GM19193 (cell line): ENCODE data around the gene GPRIN1.

Source experiments
- POLR2A ChIP-seq: IDR thresholded peaks from 4 replicates; pipeline ENCODE4 v1.6.1; 2011; ENCODE audit not compliant: insufficient read depth, insufficient read length; ENCODE audit errors: extremely low read depth

Gene GPRIN1

GRCh38 chr5:176646049-176646706 is 36.2 kb upstream of the GPRIN1 start:
- no peak for TF ChIP-seq POLR2A

GRCh38 chr5:176644878-176645670 is 35.1 kb upstream of the GPRIN1 start:
- TF ChIP-seq POLR2A, result no peak

DNA sequence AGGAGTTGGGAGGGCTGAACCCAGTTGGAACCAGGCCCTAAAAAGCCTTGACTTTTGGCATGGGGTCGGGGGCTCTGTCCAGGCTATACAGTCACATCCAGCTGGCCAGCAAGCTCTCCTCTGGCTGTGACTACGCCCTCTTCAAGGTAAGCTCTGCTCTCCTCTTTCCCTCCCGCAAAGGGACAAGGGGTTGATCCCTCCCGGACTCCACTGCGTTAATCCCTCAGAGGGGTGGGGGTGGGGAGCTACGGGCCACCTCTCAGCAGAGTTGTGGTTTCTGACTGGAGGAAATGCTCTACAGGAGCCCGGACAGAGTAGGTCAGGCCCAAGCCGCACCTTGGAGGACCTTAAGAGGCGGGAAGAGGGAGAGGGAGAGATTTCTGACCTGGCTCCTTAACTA is 34.3 kb upstream of the GPRIN1 start:
- no peak for TF ChIP-seq POLR2A

- TF ChIP-seq POLR2A, result no peak
Measured at GRCh38 chr5:176643491-176644219, 33.7 kb upstream of the GPRIN1 start.

- no peak for TF ChIP-seq POLR2A
Measured at GRCh38 chr5:176642675-176643490, 32.9 kb upstream of the GPRIN1 start.

GRCh38 chr5:176640616-176641015 is 30.7 kb upstream of the GPRIN1 start:
- TF ChIP-seq POLR2A, result no peak

DNA sequence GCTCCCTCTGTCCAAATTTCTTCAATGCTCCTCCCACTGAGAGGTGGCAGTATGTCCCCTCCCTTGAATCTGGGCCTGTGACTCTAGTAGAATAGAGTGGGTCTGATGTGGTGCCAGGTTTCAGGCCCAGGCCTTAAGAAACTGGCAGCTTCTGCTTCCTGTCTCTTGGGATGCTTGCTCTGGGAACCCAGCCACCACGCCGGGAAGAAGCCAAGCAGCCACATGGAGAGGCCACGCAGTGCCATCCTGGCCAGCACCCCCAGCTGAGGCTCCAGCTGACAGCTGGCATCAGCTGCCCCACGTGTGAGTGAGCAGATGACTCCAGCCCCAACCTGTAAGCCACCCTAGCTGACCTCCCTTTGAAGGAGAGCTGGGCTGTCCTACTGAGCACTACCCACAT is 30.0 kb upstream of the GPRIN1 start:
- no peak for TF ChIP-seq POLR2A

- no peak for TF ChIP-seq POLR2A
Measured at GRCh38 chr5:176639208-176639607, 29.3 kb upstream of the GPRIN1 start.

DNA sequence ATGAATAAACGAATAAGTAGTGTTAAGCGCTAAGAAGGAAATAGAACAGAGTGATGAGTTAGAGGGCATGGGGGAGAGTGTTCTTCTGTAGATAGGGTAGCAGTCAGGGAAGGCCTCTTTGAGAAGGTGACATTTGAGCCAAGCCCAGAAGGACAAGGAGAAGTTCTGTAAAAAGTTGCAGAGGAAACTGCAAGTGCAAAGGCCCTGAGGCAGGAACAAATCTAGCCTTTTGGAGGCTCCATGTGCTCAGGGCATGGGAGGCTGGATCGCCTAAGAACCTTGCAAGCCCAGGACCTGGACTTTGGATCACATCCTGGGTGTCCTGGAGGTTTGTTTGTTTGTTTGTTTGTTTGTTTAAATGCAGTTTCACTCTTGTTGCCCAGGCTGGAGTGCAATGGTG is 28.5 kb upstream of the GPRIN1 start:
- TF ChIP-seq POLR2A, result no peak

DNA sequence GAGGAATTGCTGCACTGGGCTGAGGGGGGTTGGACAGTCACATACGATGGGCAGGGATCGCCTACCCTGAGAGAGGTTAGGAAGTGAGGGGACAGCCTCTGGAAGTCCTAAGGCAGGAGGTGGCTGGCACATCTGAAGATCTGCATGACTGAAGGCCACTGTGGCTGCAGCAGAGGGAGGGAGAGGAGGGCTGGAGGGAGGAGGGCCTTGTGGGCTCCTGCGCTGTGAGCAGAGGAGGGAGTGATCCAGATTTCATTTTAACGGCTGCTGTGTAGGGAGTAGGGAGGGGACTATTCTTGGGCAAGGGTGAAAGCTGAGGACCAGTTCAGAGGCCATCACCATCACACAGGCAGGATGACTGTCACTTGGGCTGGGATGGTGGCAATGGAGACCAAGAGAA is 27.6 kb upstream of the GPRIN1 start:
- TF ChIP-seq POLR2A, result no peak

GRCh38 chr5:176636426-176636825 is 26.5 kb upstream of the GPRIN1 start:
- TF ChIP-seq POLR2A, result no peak

GRCh38 chr5:176633598-176633997 is 23.6 kb upstream of the GPRIN1 start:
- no peak for TF ChIP-seq POLR2A

GRCh38 chr5:176632745-176633144 is 22.8 kb upstream of the GPRIN1 start:
- no peak for TF ChIP-seq POLR2A

DNA sequence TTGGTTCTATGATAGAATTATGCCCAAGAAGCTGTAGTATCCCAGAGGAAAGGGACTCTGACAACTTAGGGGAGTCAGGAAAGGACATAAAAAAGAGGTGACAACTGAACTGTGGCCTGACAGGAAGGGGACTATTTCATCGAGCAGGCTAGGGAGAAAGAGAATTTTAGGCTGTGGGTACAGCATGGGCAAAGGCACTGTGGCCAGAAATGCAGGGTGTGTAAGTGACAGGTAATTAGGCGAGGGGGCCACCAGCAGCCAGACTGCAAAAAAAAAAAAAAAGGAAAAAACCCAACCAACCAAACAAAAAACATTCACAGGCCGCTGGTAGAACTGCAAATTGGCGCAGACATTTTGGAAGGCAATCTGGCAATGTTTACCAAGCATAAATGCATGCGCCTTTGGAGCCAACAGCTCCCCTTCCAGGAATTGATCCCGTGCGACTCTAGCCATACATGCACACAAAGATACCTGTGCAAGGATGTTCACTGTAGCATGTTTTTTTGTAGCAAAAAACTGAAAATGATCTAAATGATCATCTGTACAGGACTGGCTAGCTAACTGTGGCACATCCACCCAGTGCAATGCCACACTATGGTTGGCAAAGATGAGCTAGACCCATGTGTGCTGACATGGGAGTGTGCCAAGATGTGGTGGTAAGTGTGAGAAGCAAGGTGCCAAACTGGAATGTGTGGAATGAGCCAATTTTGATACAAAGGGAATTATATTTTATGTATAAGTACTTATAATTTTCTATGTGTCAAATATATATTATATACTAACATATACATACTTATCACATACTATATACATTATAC is 21.6 kb upstream of the GPRIN1 start:
- no peak for TF ChIP-seq POLR2A
